Peyer's patch (tissue), 4 donors: ENCODE data around the gene EREG.

Source experiments
- POLR2A ChIP-seq, 2 donors: fragments of 450-650 bp; IDR thresholded peaks; one replicate each; pipeline ENCODE4 v1.5.1; 2017; ENCODE audit warnings: antibody characterized with exemption in 2 of 2, mild to moderate bottlenecking in 2 of 2, moderate library complexity in 2 of 2
- TF ChIP-seq, protein P1 (sequence below), 6 experiments: fragments of 450-650 bp in 4 of 6; fragments of 200-600 bp in 2 of 6; sonication (generic) in 1 of 6; IDR thresholded peaks; one replicate each; pipeline ENCODE4 v1.5.1; 2017 to 2019; ENCODE audit warnings: antibody characterized with exemption in 6 of 6, mild to moderate bottlenecking in 3 of 6, moderate library complexity in 1 of 6

DNA sequence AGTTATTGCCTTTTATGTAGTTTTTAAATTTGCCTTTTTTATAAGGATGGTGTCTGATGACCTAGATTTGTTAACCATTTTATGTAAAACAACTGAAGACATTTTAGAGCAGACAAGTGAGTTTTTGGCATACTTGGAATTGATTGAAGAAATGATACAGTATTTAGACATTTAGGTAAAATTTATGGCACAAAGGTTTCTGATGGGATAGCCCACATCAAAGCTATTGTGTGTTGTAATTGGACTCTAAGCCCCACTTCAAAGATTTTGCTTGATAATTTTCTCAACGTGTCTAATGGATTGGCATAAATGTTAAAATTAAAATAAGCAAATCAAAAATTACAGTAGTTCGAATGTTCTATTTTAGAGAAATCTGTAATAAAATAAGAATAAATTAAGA, 39.1 kb upstream of the EREG start:
- TF ChIP-seq, protein P1, sequence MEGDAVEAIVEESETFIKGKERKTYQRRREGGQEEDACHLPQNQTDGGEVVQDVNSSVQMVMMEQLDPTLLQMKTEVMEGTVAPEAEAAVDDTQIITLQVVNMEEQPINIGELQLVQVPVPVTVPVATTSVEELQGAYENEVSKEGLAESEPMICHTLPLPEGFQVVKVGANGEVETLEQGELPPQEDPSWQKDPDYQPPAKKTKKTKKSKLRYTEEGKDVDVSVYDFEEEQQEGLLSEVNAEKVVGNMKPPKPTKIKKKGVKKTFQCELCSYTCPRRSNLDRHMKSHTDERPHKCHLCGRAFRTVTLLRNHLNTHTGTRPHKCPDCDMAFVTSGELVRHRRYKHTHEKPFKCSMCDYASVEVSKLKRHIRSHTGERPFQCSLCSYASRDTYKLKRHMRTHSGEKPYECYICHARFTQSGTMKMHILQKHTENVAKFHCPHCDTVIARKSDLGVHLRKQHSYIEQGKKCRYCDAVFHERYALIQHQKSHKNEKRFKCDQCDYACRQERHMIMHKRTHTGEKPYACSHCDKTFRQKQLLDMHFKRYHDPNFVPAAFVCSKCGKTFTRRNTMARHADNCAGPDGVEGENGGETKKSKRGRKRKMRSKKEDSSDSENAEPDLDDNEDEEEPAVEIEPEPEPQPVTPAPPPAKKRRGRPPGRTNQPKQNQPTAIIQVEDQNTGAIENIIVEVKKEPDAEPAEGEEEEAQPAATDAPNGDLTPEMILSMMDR (IDR thresholded peaks at IDR 0.05) = no peak
- no peak for TF ChIP-seq POLR2A (IDR thresholded peaks at IDR 0.05)
